HEK293T (cell line): Measurements from ENCODE around the gene LRRTM4.
"Not testable (repeated sequence)": the region's sequence is repeated elsewhere in the genome, so short reads cannot be mapped to it uniquely, and the experiment has no call there.

Source experiments
- CTCF ChIA-PET: fragments of 350-600 bp; formaldehyde crosslinking; extraction: SDS; loops from one replicate; lab custom pipeline; 2021; ENCODE audit warnings: antibody characterized with exemption, inconsistent platforms; lab: Yijun Ruan, JAX
- POLR2A ChIA-PET: fragments of 350-600 bp; formaldehyde crosslinking; extraction: SDS; loops from one replicate; lab custom pipeline; 2020; ENCODE audit warnings: antibody characterized with exemption, inconsistent platforms; lab: Yijun Ruan, JAX
- DNase-seq: peaks from one replicate; pipeline ENCODE4 v3.0.0; 2012; ENCODE audit warnings: mixed read lengths; ENCODE audit errors: extremely low spot score
- ARNT ChIP-seq: fragments of 450-650 bp; IDR thresholded peaks from 2 replicates; pipeline ENCODE4 v1.6.1; 2017; ENCODE audit warnings: mild to moderate bottlenecking
- BHLHE40 ChIP-seq: fragments of 450-650 bp; IDR thresholded peaks from 2 replicates; pipeline ENCODE4 v1.6.1; 2016; ENCODE audit warnings: mild to moderate bottlenecking, moderate library complexity, borderline replicate concordance
- CTBP1 ChIP-seq: fragments of 450-650 bp; IDR thresholded peaks from 2 replicates; pipeline ENCODE4 v1.6.1; 2016; ENCODE audit warnings: borderline replicate concordance
- ELF4 ChIP-seq: fragments of 450-650 bp; IDR thresholded peaks from 2 replicates; pipeline ENCODE4 v1.6.1; 2017; ENCODE audit warnings: antibody characterized with exemption
- FOXA1 ChIP-seq: fragments of 450-650 bp; IDR thresholded peaks from 2 replicates; pipeline ENCODE4 v1.6.1; 2016; ENCODE audit warnings: mild to moderate bottlenecking
- FOXK2 ChIP-seq: fragments of 450-650 bp; IDR thresholded peaks from 2 replicates; pipeline ENCODE4 v1.6.1; 2016; ENCODE audit warnings: mild to moderate bottlenecking
- FOXM1 ChIP-seq: fragments of 450-650 bp; IDR thresholded peaks from 2 replicates; pipeline ENCODE4 v1.6.1; 2017; ENCODE audit warnings: mild to moderate bottlenecking, borderline replicate concordance
- HDGF ChIP-seq: fragments of 450-650 bp; IDR thresholded peaks from 2 replicates; pipeline ENCODE4 v1.6.1; 2017; ENCODE audit warnings: antibody characterized with exemption, borderline replicate concordance
- L3MBTL2 ChIP-seq: fragments of 450-650 bp; conservative IDR thresholded peaks from 2 replicates; pipeline ENCODE4 v1.6.1; 2016; ENCODE audit warnings: mild to moderate bottlenecking
- LEF1 ChIP-seq: fragments of 450-650 bp; IDR thresholded peaks from 2 replicates; pipeline ENCODE4 v1.6.1; 2017; ENCODE audit warnings: mild to moderate bottlenecking, borderline replicate concordance
- NFRKB ChIP-seq: fragments of 450-650 bp; IDR thresholded peaks from 2 replicates; pipeline ENCODE4 v1.6.1; 2016; ENCODE audit warnings: mild to moderate bottlenecking, moderate library complexity
- SP1 ChIP-seq: fragments of 450-650 bp; IDR thresholded peaks from 2 replicates; pipeline ENCODE4 v1.6.1; 2017
- SUZ12 ChIP-seq: fragments of 450-650 bp; IDR thresholded peaks from 2 replicates; pipeline ENCODE4 v1.6.1; 2016; ENCODE audit warnings: mild to moderate bottlenecking
- TARDBP ChIP-seq: fragments of 450-650 bp; IDR thresholded peaks from 2 replicates; pipeline ENCODE4 v1.6.1; 2016
- ZNF384 ChIP-seq: fragments of 450-650 bp; IDR thresholded peaks from 2 replicates; pipeline ENCODE4 v1.6.1; 2016
- TF ChIP-seq, protein P1 (sequence below): fragments of 450-650 bp; IDR thresholded peaks from 2 replicates; pipeline ENCODE4 v1.6.1; 2016

LRRTM4 gene

GRCh38 chr2:76793647-76794334, 728.4 kb downstream of the LRRTM4 start:
- DNase-seq, result no peak
- POLR2A ChIA-PET, result no interaction called here
- CTCF ChIA-PET, result no interaction called here
- TF ChIP-seq CTBP1 (no peak), HDGF (no peak), BHLHE40 (no peak), L3MBTL2 (no peak), SUZ12 (no peak)
- TF ChIP-seq, protein P1, sequence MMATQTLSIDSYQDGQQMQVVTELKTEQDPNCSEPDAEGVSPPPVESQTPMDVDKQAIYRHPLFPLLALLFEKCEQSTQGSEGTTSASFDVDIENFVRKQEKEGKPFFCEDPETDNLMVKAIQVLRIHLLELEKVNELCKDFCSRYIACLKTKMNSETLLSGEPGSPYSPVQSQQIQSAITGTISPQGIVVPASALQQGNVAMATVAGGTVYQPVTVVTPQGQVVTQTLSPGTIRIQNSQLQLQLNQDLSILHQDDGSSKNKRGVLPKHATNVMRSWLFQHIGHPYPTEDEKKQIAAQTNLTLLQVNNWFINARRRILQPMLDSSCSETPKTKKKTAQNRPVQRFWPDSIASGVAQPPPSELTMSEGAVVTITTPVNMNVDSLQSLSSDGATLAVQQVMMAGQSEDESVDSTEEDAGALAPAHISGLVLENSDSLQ, result no peak

GRCh38 chr2:76781313-76781712, 740.9 kb downstream of the LRRTM4 start:
- CTCF ChIA-PET, DNase-seq, POLR2A ChIA-PET: not testable (repeated sequence)

- no peak for DNase-seq
- ChIA-PET CTCF (no interaction called here), POLR2A (no interaction called here)
- TF ChIP-seq ELF4 (no peak), TARDBP (no peak), LEF1 (no peak), BHLHE40 (no peak), SP1 (no peak), FOXK2 (no peak), FOXM1 (no peak), SUZ12 (no peak), CTBP1 (no peak), FOXA1 (no peak), ARNT (no peak), L3MBTL2 (no peak), NFRKB (no peak), ZNF384 (no peak), HDGF (no peak)
- TF ChIP-seq, protein P1, result no peak
Measured at GRCh38 chr2:76763276-76763675, 758.9 kb downstream of the LRRTM4 start.

GRCh38 chr2:76760367-76760704, 761.8 kb downstream of the LRRTM4 start:
- DNase-seq, result no peak
- POLR2A ChIA-PET, result no interaction called here
- CTCF ChIA-PET, result no interaction called here

GRCh38 chr2:76759634-76760366, 762.4 kb downstream of the LRRTM4 start:
- POLR2A ChIA-PET, result no interaction called here
- no peak for DNase-seq
- TF ChIP-seq FOXK2, result no peak
- no peak for TF ChIP-seq LEF1
- no peak for TF ChIP-seq CTBP1
- no peak for TF ChIP-seq SUZ12
- TF ChIP-seq ARNT, result no peak
- TF ChIP-seq FOXM1, result no peak
- CTCF ChIA-PET, result no interaction called here

More at GRCh38 chr2:76760367-76760704, 761.8 kb downstream of the LRRTM4 start:
- no peak for TF ChIP-seq SP1
- no peak for TF ChIP-seq FOXM1
- no peak for TF ChIP-seq FOXA1
- TF ChIP-seq ZNF384, result no peak
- no peak for TF ChIP-seq CTBP1
- no peak for TF ChIP-seq ARNT

GRCh38 chr2:76752506-76752905, 769.7 kb downstream of the LRRTM4 start:
- POLR2A ChIA-PET, result no interaction called here
- DNase-seq, result no peak
- no peak for TF ChIP-seq LEF1
- TF ChIP-seq SP1, result no peak
- no peak for TF ChIP-seq NFRKB
- TF ChIP-seq SUZ12, result no peak
- TF ChIP-seq HDGF, result no peak
- TF ChIP-seq ARNT, result no peak
- TF ChIP-seq L3MBTL2, result no peak
- TF ChIP-seq ZNF384, result no peak
- no peak for TF ChIP-seq BHLHE40
- CTCF ChIA-PET, result no interaction called here

DNA sequence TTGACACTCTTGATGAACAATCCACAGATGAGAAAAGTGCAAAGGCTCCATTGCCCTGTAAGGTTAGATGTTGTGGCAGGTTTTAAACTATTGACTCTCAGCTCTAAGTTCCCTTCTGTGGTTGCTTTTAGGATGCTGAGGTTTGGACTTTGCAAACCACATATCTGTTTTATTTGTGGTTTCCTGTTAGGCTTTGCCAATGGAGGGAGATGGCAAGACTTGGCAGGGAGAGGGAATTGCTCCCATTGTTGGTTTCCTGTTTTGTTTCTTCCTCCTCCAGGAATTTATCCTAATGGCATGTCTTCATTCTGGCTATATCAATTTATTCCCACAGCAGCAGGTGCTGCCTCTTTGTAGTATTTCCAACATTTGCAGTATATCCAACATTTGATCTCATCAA, 772.3 kb downstream of the LRRTM4 start:
- DNase-seq, result no peak
- CTCF ChIA-PET, result no interaction called here
- no peak for TF ChIP-seq FOXK2
- TF ChIP-seq NFRKB, result no peak
- no peak for TF ChIP-seq SUZ12
- TF ChIP-seq, protein P1, result no peak
- TF ChIP-seq TARDBP, result no peak
- TF ChIP-seq CTBP1, result no peak
- no peak for TF ChIP-seq LEF1
- no peak for TF ChIP-seq HDGF
- no peak for TF ChIP-seq FOXA1
- no peak for TF ChIP-seq SP1
- no peak for TF ChIP-seq L3MBTL2
- POLR2A ChIA-PET, result no interaction called here
